HepG2 (cell line): ENCODE data around the gene PRKCZ. TPM values are rescaled to one million over a fixed set of nuclear protein-coding genes. Genes with fewer than 3 reads are reported as not detected.

Source experiments
- ATF6 ChIP-seq: sonication (generic); formaldehyde crosslinking; conservative IDR thresholded peaks from 2 replicates; pipeline ENCODE4 v1.4.0; 2020; ENCODE audit warnings: missing genetic modification reagents
- CENPBD1 ChIP-seq: sonication (generic); formaldehyde crosslinking; IDR thresholded peaks from 2 replicates; pipeline ENCODE4 v1.8.0; 2022; ENCODE audit warnings: missing genetic modification reagents, low read depth, mild to moderate bottlenecking, borderline replicate concordance
- HDAC2 ChIP-seq: sonication (generic); formaldehyde crosslinking; IDR thresholded peaks from 2 replicates; pipeline ENCODE4 v1.4.0; 2020; ENCODE audit warnings: missing genetic modification reagents
- ISX ChIP-seq: sonication (generic); formaldehyde crosslinking; conservative IDR thresholded peaks from 2 replicates; pipeline ENCODE4 v1.5.0; 2020; ENCODE audit warnings: missing genetic modification reagents
- NFYB ChIP-seq: sonication (generic); formaldehyde crosslinking; IDR thresholded peaks from 2 replicates; pipeline ENCODE4 v1.4.0; 2020; ENCODE audit warnings: missing genetic modification reagents
- PHF20 ChIP-seq: sonication (generic); formaldehyde crosslinking; IDR thresholded peaks from 2 replicates; pipeline ENCODE4 v1.5.0; 2020; ENCODE audit warnings: mild to moderate bottlenecking, missing genetic modification reagents
- PITX1 ChIP-seq: sonication (generic); formaldehyde crosslinking; IDR thresholded peaks from 2 replicates; pipeline ENCODE4 v1.5.1; 2020; ENCODE audit warnings: mild to moderate bottlenecking, missing genetic modification reagents
- RFXANK ChIP-seq: IDR thresholded peaks from 2 replicates; pipeline ENCODE4 v1.6.1; 2016
- SRSF4 ChIP-seq: fragments of 200-400 bp; formaldehyde crosslinking; IDR thresholded peaks from one replicate; pipeline ENCODE4 v1.6.1; 2018; ENCODE audit warnings: mild to moderate bottlenecking, low read depth, low read length, moderate library complexity; ENCODE audit not compliant: poor library complexity, severe bottlenecking
- SRY ChIP-seq: sonication (generic); formaldehyde crosslinking; IDR thresholded peaks from 2 replicates; pipeline ENCODE4 v1.8.0; 2022; ENCODE audit warnings: mild to moderate bottlenecking, missing genetic modification reagents
- SUZ12 ChIP-seq: fragments of 150-350 bp; IDR thresholded peaks from 2 replicates; pipeline ENCODE4 v1.6.1; 2014; ENCODE audit warnings: low read depth, low read length
- ZBTB1 ChIP-seq: sonication (generic); formaldehyde crosslinking; IDR thresholded peaks from 2 replicates; pipeline ENCODE4 v1.4.0; 2020; ENCODE audit warnings: missing genetic modification reagents, borderline replicate concordance
- ZFP1 ChIP-seq: IDR thresholded peaks from 2 replicates; pipeline ENCODE4 v1.6.1; 2016
- ZNF232 ChIP-seq: sonication (generic); formaldehyde crosslinking; IDR thresholded peaks from 2 replicates; pipeline ENCODE4 v1.4.0; 2020; ENCODE audit warnings: missing genetic modification reagents, borderline replicate concordance
- ZNF235 ChIP-seq: sonication (generic); formaldehyde crosslinking; IDR thresholded peaks from 2 replicates; pipeline ENCODE4 v1.8.1; 2023; ENCODE audit warnings: mild to moderate bottlenecking, missing genetic modification reagents, borderline replicate concordance
- ZNF33B ChIP-seq: sonication (generic); formaldehyde crosslinking; IDR thresholded peaks from 2 replicates; pipeline ENCODE4 v1.5.1; 2020; ENCODE audit warnings: mild to moderate bottlenecking, missing genetic modification reagents
- ZNF619 ChIP-seq: sonication (generic); formaldehyde crosslinking; IDR thresholded peaks from 2 replicates; pipeline ENCODE4 v1.4.0; 2020; ENCODE audit warnings: mild to moderate bottlenecking, missing genetic modification reagents
- polyA plus RNA-seq, 8 experiments: library from polyadenylated mRNA; depleted of rRNA in 3 of 8; stranded (reverse) in 7 of 8; unstranded in 1 of 8; fragments of >200 nt; fragmentation: Illumina TruSeq in 4 of 8; extraction: Trizol in 4 of 8; gene quantifications; 2 replicates each; pipeline versions ENCODE4 v1.2.1 to v1.2.3, GENCODE V29; 2011 to 2016; ENCODE audit warnings: low read depth in 4 of 8, missing spikeins in 1 of 8, mixed read lengths in 1 of 8; ENCODE audit not compliant: insufficient read depth in 1 of 8
- total RNA-seq, 5 experiments: library from RNA; depleted of rRNA; stranded (reverse); fragments of >200 nt; fragmentation: Illumina TruSeq; extraction: Trizol; gene quantifications; 2 replicates each; pipeline ENCODE4 v1.2.3, GENCODE V29; 2016; ENCODE audit warnings: low read depth in 1 of 5
- TF ChIP-seq, protein P1 (sequence below): sonication (generic); formaldehyde crosslinking; IDR thresholded peaks from 2 replicates; pipeline ENCODE4 v1.4.0; 2020; ENCODE audit warnings: mild to moderate bottlenecking, missing genetic modification reagents
- TF ChIP-seq, protein P2 (sequence below): IDR thresholded peaks from 2 replicates; pipeline ENCODE4 v1.6.1; 2016; ENCODE audit warnings: missing biosample characterization, missing genetic modification reagents, low read depth

The PRKCZ gene
- total and polyA plus RNA-seq, 2 of the 13 experiments (the other 11 are each of a cell fraction or from before 2014, with no cell fraction given): 34.7 to 85.2 TPM

- TF ChIP-seq SUZ12 (no peak), CENPBD1 (CRISPR knock-in tag) (no peak), ZBTB1 (CRISPR knock-in tag) (no peak), ZFP1 (no peak), ISX (CRISPR knock-in tag) (no peak), ZNF619 (CRISPR knock-in tag) (no peak), SRSF4 (no peak), HDAC2 (CRISPR knock-in tag) (peak; percentile 61), PHF20 (CRISPR knock-in tag) (no peak), NFYB (no peak), ZNF232 (CRISPR knock-in tag) (no peak), RFXANK (CRISPR knock-in tag) (0 out of 2 replicates have a peak, but pooled peaks have one; percentile 44), ZNF235 (CRISPR knock-in tag) (no peak), PITX1 (CRISPR knock-in tag) (no peak), ZNF33B (no peak), ATF6 (no peak), SRY (no peak)
- TF ChIP-seq, protein P1, sequence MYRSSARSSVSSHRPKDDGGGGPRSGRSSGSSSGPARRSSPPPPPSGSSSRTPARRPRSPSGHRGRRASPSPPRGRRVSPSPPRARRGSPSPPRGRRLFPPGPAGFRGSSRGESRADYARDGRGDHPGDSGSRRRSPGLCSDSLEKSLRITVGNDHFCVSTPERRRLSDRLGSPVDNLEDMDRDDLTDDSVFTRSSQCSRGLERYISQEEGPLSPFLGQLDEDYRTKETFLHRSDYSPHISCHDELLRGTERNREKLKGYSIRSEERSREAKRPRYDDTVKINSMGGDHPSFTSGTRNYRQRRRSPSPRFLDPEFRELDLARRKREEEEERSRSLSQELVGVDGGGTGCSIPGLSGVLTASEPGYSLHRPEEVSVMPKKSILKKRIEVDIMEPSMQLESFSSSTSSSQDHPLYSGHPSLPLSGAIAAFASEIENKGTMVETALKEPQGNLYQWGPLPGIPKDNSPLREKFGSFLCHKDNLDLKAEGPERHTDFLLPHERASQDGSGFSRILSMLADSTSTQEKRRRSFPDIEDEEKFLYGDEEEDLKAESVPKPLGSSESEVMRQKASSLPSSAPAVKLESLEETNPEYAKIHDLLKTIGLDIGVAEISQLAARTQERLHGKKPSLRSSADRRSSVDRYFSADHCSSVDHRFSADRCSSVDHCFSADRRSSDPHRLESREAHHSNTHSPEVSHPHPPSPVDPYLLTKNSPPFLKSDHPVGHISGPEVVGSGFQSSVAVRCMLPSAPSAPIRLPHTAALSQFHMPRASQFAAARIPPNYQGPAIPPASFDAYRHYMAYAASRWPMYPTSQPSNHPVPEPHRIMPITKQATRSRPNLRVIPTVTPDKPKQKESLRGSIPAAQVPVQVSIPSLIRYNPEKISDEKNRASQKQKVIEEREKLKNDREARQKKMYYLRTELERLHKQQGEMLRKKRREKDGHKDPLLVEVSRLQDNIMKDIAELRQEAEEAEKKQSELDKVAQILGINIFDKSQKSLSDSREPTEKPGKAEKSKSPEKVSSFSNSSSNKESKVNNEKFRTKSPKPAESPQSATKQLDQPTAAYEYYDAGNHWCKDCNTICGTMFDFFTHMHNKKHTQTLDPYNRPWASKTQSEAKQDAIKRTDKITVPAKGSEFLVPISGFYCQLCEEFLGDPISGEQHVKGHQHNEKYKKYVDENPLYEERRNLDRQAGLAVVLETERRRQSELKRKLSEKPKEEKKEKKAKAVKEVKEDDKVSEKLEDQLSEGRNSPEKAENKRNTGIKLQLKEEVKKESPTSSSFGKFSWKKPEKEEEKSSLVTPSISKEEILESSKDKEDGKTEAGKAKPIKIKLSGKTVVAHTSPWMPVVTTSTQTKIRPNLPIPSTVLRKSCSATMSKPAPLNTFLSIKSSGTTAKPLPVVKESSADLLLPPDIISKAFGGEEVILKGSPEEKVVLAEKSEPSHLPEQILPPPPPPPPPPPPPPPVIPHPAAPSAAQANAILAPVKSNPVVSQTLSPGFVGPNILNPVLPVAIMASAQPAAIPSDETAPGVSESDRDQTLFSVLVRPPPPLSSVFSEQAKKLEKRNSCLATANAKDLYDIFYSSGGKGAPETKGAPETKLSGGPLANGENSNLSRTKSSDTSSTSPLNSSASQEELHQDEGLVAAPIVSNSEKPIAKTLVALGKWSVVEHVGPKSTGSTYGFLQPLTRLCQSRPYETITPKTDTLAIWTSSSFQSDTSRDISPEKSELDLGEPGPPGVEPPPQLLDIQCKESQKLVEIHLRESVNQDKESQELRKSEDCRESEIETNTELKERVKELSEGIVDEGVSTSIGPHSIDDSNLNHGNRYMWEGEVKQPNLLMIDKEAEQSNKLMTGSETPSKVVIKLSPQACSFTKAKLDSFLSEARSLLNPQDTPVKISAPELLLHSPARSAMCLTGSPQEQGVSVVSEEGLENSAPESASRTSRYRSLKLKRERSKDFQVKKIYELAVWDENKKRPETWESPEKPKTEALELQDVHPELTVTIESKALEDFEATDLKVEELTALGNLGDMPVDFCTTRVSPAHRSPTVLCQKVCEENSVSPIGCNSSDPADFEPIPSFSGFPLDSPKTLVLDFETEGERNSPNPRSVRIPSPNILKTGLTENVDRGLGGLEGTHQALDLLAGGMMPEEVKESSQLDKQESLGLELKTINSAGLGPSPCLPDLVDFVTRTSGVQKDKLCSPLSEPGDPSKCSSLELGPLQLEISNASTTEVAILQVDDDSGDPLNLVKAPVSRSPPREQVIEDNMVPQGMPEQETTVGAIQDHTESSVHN (CRISPR knock-in tag): no peak
- TF ChIP-seq, protein P2, sequence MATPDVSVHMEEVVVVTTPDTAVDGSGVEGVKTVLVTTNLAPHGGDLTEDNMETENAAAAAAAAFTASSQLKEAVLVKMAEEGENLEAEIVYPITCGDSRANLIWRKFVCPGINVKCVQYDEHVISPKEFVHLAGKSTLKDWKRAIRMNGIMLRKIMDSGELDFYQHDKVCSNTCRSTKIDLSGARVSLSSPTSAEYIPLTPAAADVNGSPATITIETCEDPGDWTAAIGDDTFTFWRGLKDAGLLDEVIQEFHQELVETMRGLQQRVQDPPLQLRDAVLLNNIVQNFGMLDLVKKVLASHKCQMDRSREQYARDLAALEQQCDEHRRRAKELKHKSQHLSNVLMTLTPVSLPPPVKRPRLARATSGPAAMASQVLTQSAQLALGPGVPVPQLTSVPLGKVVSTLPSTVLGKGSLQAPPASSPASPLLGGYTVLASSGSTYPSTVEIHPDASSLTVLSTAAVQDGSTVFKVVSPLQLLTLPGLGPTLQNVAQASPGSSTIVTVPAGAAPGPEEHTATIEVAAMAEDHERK (CRISPR knock-in tag): no peak
Observed at GRCh38 chr1:2104621-2105427, 54.6 kb downstream of the PRKCZ start (continued).
